Liver (tissue), 9 donors: ENCODE results near the gene CNOT3. TPM values are rescaled to one million over a fixed set of nuclear protein-coding genes. Genes with fewer than 3 reads are reported as not detected.

ENCODE experiments used
- DNase-seq: peaks from one replicate; pipeline ENCODE4 v3.0.0-alpha.2; 2017; ENCODE audit warnings: low spot score
- H3K27ac ChIP-seq, 2 donors: one replicate each; pipeline ENCODE4 v1.7.0; 2013; ENCODE audit warnings: inconsistent platforms in 2 of 2, low read length in 2 of 2, control low read depth in 1 of 2, low read depth in 1 of 2, mild to moderate bottlenecking in 1 of 2
- H3K27me3 ChIP-seq, 4 donors: one replicate each; pipeline versions ENCODE4 v1.6.1 to v1.7.0; 2013; ENCODE audit warnings: low read length in 3 of 4, inconsistent platforms in 1 of 4, mild to moderate bottlenecking in 1 of 4, moderate library complexity in 1 of 4; ENCODE audit not compliant: control insufficient read depth in 4 of 4, insufficient read depth in 4 of 4
- H3K36me3 ChIP-seq, 4 donors: one replicate each; pipeline versions ENCODE4 v1.6.1 to v1.7.0; 2013; ENCODE audit warnings: low read length in 3 of 4, mild to moderate bottlenecking in 3 of 4, low read depth in 1 of 4, moderate library complexity in 1 of 4; ENCODE audit not compliant: control insufficient read depth in 4 of 4, insufficient read depth in 3 of 4
- H3K4me1 ChIP-seq, 4 donors: one replicate each; pipeline versions ENCODE4 v1.6.1 to v1.7.0; 2013; ENCODE audit warnings: low read length in 3 of 4, mild to moderate bottlenecking in 3 of 4, moderate library complexity in 1 of 4; ENCODE audit not compliant: control insufficient read depth in 4 of 4, insufficient read depth in 4 of 4
- H3K4me3 ChIP-seq, 3 donors: one replicate each; pipeline versions ENCODE4 v1.6.1 to v1.7.0; 2013; ENCODE audit warnings: low read length in 3 of 3, control low read depth in 1 of 3, low read depth in 1 of 3, mild to moderate bottlenecking in 1 of 3
- H3K9ac ChIP-seq, 2 donors: one replicate each; pipeline ENCODE4 v1.7.0; 2013; ENCODE audit warnings: low read length in 2 of 2, mild to moderate bottlenecking in 2 of 2, moderate library complexity in 2 of 2, control low read depth in 1 of 2, low read depth in 1 of 2
- H3K9me3 ChIP-seq, 4 donors: one replicate each; pipeline versions ENCODE4 v1.6.1 to v1.7.0; 2013; ENCODE audit warnings: low read length in 3 of 4; ENCODE audit not compliant: control insufficient read depth in 4 of 4
- ATF3 ChIP-seq: IDR thresholded peaks from 2 replicates; pipeline ENCODE4 v1.6.1; 2016; ENCODE audit warnings: antibody characterized with exemption
- CTCF ChIP-seq: fragments of 150-350 bp; IDR thresholded peaks from 2 replicates; pipeline ENCODE4 v1.5.1; 2017; ENCODE audit warnings: improper control_type of control experiment, low read depth, low read length; ENCODE audit not compliant: missing input control
- EGR1 ChIP-seq, 2 donors: IDR thresholded peaks; 2 replicates each; pipeline ENCODE4 v1.6.1; 2016 to 2018; ENCODE audit warnings: antibody characterized with exemption in 2 of 2, low read depth in 2 of 2
- FOXA1 ChIP-seq: IDR thresholded peaks from 2 replicates; pipeline ENCODE4 v1.6.1; 2016; ENCODE audit warnings: antibody characterized with exemption
- FOXA2 ChIP-seq: IDR thresholded peaks from 2 replicates; pipeline ENCODE4 v1.6.1; 2016; ENCODE audit warnings: antibody characterized with exemption
- GABPA ChIP-seq, 2 donors: IDR thresholded peaks in 1 of 2; conservative IDR thresholded peaks in 1 of 2; 2 replicates each; pipeline ENCODE4 v1.6.1; 2016; ENCODE audit warnings: antibody characterized with exemption in 2 of 2, mild to moderate bottlenecking in 1 of 2, moderate library complexity in 1 of 2
- HNF4A ChIP-seq, 2 donors: conservative IDR thresholded peaks; 2 replicates each; pipeline ENCODE4 v1.6.1; 2016; ENCODE audit warnings: antibody characterized with exemption in 2 of 2, mild to moderate bottlenecking in 2 of 2
- HNF4G ChIP-seq: IDR thresholded peaks from 2 replicates; pipeline ENCODE4 v1.6.1; 2016; ENCODE audit warnings: antibody characterized with exemption
- JUND ChIP-seq, 2 donors: IDR thresholded peaks; 2 replicates each; pipeline ENCODE4 v1.6.1; 2016; ENCODE audit warnings: antibody characterized with exemption in 2 of 2
- MAX ChIP-seq: IDR thresholded peaks from 2 replicates; pipeline ENCODE4 v1.6.1; 2016; ENCODE audit warnings: antibody characterized with exemption
- NR2F2 ChIP-seq: IDR thresholded peaks from 2 replicates; pipeline ENCODE4 v1.6.1; 2016; ENCODE audit warnings: antibody characterized with exemption
- RAD21 ChIP-seq, 2 donors: IDR thresholded peaks; 2 replicates each; pipeline ENCODE4 v1.6.1; 2016; ENCODE audit warnings: antibody characterized with exemption in 2 of 2, mild to moderate bottlenecking in 2 of 2
- REST ChIP-seq: IDR thresholded peaks from 2 replicates; pipeline ENCODE4 v1.6.1; 2016; ENCODE audit warnings: antibody characterized with exemption, mild to moderate bottlenecking
- RXRA ChIP-seq, 2 donors: IDR thresholded peaks; 2 replicates each; pipeline ENCODE4 v1.6.1; 2017 to 2018; ENCODE audit warnings: antibody characterized with exemption in 2 of 2, mild to moderate bottlenecking in 1 of 2
- SP1 ChIP-seq: IDR thresholded peaks from 2 replicates; pipeline ENCODE4 v1.6.1; 2018; ENCODE audit warnings: antibody characterized with exemption, mild to moderate bottlenecking
- TAF1 ChIP-seq: conservative IDR thresholded peaks from 2 replicates; pipeline ENCODE4 v1.6.1; 2016; ENCODE audit warnings: antibody characterized with exemption, mild to moderate bottlenecking
- YY1 ChIP-seq: IDR thresholded peaks from 2 replicates; pipeline ENCODE4 v1.6.1; 2016; ENCODE audit warnings: antibody characterized with exemption, mild to moderate bottlenecking
- ZBTB33 ChIP-seq: IDR thresholded peaks from 2 replicates; pipeline ENCODE4 v1.6.1; 2016; ENCODE audit warnings: antibody characterized with exemption
- WGBS: extraction: QIAGEN DNeasy Blood & Tissue Kit; methylation state at CpG from one replicate; pipeline ENCODE4 v1.1.7; 2013; 5-methylcytosine and 5-hydroxymethylcytosine counted together
- polyA plus RNA-seq, 2 donors: library from polyadenylated mRNA; stranded (reverse) in 1 of 2; unstranded in 1 of 2; fragments of 200-250 nt in 1 of 2; fragments of >200 nt in 1 of 2; fragmentation: Nextera tagmentation in 1 of 2; extraction: Ambion mirVana in 1 of 2; gene quantifications; one replicate each; pipeline versions ENCODE4 v1.2.1 to v1.2.3, GENCODE V29; 2013 to 2015
- total RNA-seq, 2 donors: library from RNA; depleted of rRNA; stranded (reverse); fragments of >200 nt; gene quantifications; one replicate each; pipeline ENCODE4 v1.2.3, GENCODE V29; 2014
- donor health status: healthy.
- donor health status: healthy.
- donor health status: healthy.
- donor health status: healthy.
- donor health status: healthy.

The CNOT3 gene
- total and polyA plus RNA-seq, 4 donors, result 3.7 to 13.0 (median 9.1) TPM

- Histone ChIP-seq H3K36me3 (peaks cover 4 to 24% (median 8%) of the 10 kb centered on the region in 4 donors), H3K4me3 (no peak overlapping the region), H3K4me1 (peaks cover 1 to 22% (median 17%) of the 10 kb centered on the region in 4 donors), H3K9me3 (no peaks in the 10 kb centered on the region), H3K27me3 (no peaks in the 10 kb centered on the region), H3K9ac (no peak overlapping the region), H3K27ac (no peak overlapping the region)
- no peak for DNase-seq
- TF ChIP-seq HNF4G (no peak), FOXA1 (no peak), YY1 (no peak), CTCF (no peak), RAD21 (IDR thresholded peaks at IDR 0.05) (no peak), MAX (no peak), RXRA (IDR thresholded peaks at IDR 0.05) (no peak), FOXA2 (no peak), GABPA (IDR thresholded peaks at IDR 0.05 in 1 of 2, conservative IDR thresholded peaks at IDR 0.05 in 1 of 2) (no peak), REST (no peak), HNF4A (conservative IDR thresholded peaks at IDR 0.05) (no peak), ATF3 (no peak), ZBTB33 (no peak), EGR1 (IDR thresholded peaks at IDR 0.05; ENCODE audit: low read depth in 2 of 2) (no peak), TAF1 (no peak), SP1 (no peak), NR2F2 (no peak), JUND (IDR thresholded peaks at IDR 0.05) (no peak)
- 79% methylated on average over 2 of the region's 2 CpGs for WGBS
Measured at GRCh38 chr19:54133957-54134590, 3.5 kb upstream of the CNOT3 start.
